HG03460 (cell line): Measurements from ENCODE around the gene CENPX.

ENCODE experiments used
- ATAC-seq: cut with Tn5 transposase; IDR thresholded peaks from one replicate; pipeline ENCODE4 v1.9.1; 2021; ENCODE audit not compliant: unreplicated experiment

CENPX gene

DNA sequence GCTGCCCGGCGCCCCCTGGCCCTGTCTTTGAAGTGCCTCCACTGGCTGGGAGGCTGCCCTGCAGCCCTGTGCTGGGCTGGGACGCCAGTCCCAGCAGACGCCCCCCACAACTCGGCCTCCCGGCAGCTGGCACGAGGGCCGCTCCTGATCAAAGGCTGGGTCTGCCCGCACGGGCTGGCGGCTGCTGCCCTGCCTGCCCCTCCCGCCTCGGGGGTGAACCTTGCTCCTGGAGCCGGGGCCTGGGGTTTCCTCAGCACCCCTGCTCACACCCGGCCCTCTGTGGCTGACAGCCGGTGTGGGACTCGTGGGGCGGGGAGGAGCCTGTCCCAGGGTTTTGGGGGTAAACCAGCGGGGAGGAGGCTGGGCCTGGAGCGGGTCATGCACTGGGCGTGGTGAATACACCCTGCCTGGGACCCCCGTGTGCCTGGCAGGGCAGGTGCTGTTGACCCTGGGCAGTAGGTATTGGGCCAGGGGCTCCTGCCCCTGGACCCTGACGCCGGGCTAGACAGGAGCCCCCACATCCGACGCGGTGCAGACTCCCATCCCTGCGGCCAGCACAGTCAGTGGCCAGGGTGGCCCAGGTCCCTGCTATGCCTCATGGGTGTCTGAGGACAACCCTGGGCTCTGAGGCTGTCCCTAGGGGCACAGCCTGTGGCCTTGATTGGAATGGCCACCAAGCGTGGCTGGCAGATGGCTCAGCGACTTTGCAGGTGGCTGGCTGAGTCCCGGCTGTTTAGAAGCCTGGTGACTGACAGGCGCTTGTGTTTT lies 21.7 kb downstream of the CENPX start:
- no peak for ATAC-seq

DNA sequence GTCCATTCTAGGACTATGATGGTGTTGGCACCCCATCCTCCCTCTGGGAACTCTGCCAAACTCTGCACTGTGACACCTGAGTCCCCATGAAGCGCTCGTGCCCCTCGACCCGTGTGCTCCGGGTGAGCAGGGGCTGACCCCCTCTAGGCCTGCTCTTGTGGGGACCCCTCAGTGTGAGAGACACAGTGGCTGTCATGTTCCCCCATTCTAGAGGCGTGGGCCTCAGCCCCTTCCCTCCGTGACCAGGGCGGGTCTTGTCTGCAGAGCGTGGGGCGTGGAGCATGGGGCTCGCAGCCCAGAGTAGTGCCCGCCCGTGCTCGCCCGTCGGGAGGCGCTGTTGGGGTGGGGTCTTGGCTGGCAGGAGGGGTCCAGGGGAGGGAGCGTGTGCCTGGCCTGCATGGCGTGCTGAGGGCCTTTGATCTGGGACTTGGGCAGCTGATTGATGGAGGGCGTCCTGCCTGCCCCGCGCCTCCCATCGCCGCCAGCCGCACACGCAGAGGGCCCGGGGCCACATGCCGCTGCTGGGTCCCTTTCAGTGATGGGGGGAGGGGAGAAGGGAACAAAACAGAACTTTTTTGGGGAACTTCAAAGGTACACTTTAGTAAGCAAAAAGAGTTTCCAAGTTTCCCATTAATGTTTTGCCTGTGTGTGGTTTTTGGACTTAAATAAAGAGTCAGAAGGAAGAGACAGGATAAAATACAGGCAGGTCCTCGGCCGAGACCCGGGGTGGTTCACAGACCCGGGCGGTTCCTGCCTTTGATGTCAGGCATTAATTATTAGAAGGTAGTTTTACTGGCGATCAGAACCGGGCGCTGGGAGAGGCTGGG lies 22.5 kb downstream of the CENPX start:
- ATAC-seq = no peak

DNA sequence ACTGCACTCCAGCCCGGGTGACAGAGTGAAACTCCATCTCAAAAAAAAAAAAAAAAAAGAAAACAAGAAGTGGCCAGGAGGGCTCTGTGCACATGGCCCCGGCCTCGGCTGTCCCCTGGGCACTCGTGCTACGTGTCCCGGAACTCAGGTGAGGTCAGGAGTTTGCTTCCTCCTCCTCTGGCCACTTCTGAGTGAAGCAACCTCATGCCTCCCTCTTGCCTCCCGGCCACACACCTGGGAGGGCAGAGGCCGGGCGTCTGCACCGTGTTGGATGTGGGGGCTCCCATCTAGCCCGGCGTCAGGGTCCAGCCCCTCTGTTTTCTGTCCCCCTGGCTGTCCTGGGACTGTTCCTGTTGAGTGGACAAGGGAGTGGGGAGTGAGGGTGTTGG lies 23.1 kb downstream of the CENPX start:
- ATAC-seq = no peak

DNA sequence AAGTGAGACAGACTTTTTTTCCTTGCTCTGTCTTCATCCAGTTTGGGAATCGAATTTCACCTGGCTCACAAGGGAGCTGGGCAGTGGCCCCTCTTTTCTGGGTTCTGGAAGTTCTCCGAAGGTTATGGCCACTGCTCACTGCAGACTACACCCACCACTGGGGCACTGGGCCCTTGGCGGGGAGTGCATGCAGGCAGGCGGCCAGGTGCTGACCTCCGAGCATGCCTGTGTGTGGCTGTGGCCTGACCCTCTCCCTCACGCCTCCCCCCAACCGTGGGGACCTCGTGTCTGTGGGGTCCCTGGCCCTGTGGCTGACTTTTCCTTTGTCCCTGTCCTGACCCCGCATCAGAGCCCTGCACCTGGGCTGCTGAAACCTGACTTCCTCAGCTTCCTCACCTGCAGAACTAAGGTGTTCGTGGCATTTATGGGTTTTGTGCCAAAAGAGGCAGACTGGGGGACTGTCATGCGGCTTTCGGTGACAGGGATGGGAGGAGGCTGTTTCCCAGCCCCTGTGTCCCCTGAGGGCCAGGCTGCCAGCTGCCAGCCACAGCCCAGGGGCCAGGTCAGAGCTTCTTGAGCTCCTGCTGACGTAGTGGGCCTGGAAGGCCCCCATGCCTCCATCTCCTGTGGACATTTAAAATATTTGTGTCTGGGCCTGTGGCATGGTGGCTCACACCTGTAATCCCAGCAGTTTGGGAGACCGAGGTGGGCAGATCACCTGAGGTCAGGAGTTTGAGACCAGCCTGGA lies 23.8 kb downstream of the CENPX start:
- ATAC-seq = no peak

DNA sequence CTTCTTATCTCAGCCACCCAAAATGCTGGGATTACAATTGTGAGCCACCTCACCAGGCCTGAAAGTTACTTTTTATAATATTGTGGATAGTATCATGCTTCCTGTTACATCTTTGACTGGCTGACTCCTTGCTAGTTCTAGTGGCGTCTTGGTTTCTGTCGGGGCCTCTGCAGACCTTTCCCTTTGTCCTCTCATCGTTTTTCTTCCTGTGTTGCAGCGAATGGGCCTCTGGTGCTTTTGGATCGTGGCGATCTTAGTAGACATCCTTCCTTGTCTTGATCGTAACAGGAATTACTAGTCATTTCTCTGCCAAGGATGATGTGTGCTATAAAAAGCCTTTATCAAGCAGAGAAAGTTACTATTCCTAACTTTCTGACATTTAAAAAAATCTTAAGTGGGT lies 24.5 kb downstream of the CENPX start:
- no peak for ATAC-seq

DNA sequence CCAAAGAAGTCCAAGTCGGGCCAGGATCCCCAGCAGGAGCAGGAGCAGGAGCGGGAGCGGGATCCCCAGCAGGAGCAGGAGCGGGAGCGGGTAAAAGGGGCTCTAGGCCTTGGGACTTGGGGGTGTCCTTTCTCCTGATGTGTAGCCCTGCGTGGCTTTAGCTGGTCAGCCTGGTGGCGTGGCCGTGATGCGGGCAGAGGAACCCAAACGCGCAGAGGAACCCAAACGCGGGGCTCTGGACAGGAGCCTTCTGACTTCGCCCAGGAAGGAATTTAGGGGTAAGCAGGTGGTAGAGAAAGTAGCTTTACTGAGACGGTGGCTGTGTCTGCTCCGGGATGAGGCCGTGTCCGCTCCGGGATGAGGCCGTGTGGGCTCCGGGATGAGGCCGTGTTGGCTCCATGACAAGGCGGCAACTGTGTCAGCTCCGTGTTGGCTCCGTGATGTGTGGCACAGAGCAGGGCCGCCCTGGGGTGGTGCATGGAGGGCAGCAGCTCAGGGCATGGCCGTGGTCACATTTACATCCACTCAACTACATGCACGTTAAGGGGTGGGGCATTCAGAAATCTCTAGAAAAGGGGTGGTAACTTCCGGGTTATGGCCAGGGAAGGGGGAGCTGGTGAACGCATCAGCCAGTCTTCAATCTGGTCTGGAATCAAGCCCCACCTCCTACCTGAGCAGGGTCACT lies 25.8 kb downstream of the CENPX start:
- ATAC-seq = no peak

DNA sequence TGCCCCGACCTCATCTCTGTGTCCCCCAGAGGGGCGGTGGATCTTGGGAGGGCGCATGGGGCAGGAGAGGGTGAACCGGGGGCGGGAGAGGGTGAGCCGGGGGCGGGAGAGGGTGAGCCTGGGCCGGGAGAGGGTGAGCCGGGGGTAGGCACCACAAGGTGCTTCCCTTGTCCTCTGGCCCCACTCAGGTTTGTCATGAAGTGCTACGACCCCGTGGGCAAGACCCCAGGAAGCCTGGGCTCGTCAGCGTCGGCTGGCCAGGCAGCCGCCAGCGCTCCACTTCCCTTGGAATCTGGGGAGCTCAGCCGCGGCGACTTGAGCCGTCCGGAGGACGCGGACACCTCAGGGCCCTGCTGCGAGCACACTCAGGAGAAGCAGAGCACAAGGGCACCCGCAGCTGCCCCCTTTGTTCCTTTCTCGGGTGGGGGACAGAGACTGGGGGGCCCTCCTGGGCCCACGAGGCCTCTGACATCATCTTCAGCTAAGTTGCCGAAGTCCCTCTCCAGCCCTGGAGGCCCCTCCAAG lies 26.4 kb downstream of the CENPX start:
- no peak for ATAC-seq

DNA sequence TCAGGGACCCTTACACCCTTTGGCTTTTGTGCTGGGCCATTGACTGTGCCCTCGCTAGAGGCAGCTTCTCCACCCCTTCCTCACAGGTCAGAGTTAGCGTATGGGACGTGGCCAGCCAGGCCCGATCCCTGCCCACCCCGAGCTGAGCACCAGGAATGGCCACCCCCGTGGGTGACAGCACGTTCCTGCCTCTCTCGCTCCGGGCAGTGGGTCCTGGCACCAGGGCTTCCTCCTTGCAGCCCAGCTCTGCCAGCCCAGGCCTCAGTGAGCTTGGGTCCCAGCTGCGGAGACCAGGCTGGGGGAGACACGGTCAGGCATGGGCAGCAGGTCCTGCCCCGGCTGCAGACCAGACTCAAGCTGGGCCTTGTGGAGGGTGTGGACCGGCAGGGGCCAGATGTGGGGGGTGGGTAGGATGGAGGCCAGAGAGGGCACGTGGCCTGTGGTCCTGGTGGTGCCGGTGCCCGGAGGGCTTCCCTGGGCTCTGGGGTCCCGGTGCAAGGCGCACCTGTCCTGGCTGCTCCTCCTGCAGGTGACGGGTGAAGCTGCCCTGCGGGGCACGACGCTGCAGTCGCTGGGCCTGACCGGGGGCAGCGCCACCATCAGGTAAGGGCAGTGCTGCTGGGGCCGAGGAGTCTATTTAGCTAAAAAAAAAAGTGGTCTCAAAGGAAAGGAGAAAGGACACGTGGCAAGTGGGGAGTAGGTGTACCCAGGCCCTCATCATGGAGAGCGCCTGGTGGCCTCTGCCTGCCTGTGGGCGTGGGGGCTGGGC lies 27.0 kb downstream of the CENPX start:
- no peak for ATAC-seq

DNA sequence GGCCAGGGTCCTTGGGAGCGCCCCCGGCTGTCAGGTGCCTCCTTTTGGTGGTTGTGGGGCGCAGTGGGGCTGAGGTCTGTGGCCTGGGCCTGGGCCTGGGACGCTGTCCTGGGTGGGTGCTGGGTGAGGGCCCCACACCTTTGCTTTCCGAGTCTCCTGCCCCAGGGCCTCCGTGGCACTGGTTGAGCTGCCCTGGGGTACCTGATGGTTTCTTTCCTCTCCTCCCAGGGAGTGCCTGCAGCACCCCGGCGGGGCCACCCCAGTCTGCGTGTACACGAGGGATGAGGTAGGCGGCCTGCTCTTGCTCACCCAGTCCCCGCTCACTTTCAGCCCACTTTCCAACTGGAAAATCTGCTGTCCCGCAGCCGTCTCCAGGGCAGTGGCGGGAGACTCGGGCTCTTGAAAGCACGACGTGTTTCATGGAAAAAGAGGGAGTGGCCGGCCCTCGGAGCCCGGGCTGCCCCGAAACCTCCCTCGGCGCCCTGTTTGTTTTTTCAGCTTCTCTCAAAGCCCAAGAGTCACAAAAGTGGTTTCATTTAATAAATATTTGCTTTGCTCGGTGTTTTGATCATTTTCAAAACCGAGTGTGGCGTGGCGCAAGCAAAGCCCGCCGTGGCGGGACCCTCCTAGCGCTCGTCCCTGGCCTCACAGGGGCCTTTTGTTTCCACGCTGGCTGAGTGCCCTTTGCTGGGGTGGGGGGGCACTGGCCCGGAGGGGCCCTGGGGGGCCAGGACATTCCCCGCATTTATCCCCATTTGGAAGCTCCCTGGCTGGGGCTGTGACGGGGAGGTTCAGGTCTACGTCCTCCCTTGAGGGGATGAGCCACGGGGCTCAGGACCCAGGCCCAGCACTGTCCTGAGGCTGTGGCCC lies 27.9 kb downstream of the CENPX start:
- ATAC-seq = no peak

DNA sequence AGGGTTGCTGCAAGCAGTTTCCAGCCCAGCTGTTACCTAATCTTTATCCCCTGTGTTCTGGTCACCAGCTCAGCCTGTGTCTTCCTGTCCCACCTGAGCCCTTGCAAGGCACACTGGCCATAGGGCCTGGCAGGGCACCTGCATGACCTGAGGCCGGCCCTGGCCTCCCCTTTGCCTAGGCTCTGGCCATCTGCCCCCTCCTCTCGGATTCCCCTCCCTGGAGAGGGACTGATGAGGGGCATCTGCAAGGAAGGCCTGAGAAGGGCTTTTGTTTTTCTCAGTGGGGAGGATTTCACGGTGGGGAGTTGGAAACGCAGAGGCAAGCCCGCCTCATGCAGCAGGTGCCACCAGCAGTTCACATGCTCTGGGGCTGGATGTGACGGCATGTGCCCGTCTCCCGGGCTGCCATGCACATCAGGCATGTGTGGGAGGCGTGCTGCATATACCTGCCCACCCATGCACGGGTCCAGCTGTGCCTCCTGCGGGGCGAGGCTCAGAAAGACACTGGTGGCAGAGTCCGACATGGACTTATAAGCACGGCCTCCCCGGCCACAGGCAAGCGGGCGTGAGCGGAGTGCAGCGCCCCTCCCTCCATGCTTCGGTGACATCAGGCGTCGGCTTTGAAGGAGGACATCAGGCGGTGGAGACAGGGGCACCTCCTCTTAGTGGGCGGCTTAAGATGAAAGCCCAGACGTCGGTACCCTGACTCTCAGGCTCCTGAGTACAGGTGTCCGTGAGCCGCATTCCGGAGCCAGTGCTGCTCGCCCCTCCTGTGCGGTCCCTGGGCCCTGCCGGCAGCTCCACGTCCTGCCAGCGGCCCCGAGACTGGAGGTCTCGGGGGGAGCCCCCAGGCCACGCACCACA lies 28.7 kb downstream of the CENPX start:
- ATAC-seq = no peak

DNA sequence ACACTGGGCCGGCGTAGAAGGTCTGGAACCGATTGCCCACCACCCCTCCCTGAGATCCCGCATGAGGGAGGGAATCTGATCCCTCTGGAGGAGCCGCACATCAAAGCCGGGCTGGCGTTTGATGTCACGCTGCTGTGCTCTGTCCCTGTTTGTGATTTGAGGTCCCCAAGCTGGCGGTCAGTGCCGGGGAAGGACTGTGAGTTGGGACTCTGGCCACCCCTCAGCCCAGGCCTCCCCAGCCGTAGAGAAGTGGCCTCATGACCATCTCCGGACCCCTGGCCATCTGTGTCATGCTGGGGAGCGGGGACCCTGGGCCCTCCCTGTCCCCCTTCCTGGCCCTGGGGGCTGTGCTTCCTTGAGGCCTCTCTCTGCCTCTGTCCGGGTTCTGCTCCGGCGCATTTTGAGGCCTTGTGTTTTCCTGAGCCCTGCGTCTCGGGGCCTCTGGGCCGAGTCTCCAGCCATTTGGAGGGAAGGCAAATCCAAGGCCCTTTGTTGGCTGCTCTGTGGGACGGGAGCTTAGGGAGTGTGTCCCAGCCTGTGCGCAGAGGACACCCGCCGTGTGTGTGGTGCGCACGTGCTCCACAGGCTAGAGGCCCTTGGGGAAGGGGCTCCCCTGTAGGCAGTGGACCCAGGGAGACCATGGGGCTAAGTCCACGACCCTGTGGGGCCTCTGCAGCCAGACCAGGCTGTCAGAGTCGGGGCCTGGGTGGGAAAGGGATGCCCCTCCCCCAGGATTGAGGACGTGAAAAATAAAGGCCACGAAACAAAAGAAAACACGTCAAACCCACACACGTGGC lies 30.2 kb downstream of the CENPX start:
- no peak for ATAC-seq

DNA sequence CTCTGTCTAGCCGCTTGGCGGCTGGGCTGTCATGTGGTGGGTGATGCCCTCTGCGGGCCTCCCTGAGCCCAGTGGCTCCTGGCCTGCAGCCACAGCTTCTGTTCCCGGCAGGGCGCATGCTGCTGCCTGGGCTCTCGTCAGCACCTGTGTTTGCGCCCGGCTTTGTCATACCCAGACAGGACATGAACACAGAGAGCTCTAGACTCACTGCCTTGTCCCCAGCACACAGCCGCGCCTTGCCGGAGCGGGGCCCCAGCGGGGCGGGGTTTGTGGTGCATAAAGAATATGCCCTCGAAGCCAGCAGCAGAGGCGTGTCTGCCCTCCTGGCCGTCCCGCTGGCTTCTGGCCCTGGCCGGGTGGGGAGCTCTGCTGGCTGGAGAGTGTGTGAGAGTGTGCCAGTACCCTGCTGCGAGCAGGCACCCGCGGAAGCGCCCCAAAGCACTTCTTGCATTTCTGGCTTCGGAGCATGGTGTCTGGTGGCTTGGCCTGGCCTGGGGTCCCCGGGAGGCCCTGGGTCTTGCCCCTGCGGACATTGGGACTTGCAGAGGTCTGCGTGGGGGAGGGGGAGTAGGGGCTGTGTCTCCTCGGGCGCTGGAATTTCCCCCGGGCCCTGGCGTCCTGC lies 30.9 kb downstream of the CENPX start:
- ATAC-seq = no peak

DNA sequence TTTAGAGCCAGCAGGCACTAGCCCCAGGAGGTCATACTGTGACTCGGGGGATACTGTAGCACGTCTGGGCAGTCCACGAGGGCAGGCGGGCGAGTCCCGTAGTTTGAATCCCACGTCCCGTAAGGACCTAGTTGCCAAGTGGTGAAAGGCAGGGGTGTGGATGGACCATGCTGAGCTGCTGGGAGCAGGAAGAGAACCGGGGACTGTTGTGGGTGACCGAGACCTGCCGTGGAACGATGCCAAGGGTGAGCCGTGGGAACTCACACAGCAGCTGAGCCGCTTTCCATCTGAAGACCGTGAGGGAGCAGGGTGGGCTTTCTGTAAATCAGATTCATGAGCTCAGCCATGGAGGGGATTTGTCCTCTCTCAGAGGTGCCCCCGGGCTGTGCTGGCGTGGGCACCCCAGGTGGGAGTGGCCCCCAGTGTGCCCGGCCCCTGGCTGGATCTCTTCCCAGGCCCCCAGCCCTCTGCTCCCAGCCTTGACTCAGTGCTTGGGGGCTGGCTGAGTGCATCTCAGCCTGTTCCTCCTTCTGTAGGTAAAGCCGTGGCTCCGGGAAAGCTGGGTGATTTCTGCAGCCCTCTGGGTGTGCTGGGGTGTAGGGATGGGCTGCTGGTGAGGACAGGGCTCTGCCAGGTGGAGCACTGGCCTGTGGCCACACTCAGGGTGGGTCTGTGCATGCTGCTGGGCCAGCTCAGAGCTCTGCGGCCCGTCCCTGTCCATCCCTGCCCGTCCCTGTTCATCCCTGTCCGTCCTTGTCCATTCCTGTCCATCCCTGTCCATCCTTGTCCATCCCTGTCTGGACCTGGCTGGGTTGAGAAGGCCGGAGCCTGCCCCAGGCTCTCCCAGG lies 31.6 kb downstream of the CENPX start:
- ATAC-seq = no peak

DNA sequence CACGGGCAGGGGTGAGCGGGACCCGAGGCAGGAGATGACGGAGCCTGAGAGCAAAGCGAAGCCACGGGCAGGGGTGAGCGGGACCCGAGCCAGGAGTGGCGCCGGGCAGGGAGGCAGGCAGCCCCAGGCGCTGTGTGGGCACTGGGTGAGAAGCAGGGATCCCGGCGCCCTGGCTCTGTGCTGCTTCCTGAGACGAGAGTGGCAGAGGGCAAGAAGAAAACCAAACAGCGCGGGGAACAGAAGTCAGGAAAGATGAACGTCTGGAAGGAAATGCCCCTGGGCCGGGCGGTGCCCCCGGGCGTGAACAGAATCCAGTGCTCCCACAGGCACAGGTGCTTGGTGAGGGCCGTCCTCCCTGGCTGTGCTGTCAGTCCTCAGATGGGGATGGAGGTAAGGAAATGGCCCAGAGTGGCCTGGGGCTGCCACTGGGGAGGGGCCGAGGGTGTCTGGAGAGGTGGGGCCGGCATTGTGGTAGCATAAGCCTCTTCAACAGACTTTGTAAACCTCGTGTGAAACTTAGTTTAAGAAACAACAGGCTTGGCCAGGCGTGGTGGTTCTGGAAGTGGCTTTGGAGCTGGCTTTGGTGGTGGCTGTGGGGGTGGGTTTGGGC lies 35.4 kb downstream of the CENPX start:
- ATAC-seq = no peak

DNA sequence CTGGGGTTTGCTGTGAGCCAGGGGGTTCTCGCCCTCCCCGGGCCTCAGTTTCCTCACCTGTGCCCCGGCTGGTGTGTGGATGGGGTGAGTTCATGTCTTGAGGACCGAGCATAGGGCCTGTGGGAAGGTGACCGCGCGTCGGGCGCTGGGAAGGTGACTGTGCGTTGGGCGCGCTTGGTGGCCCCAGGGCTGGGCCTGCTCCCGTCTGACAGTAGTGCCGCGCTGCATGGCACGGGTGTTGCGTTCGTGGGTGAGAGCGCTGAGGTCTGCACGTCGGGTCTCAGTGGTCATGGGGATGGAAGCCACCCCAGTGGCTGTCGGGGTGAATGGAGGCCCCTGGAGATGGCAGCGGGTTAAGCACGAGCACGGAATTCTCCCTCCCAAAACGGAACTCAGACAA lies 36.1 kb downstream of the CENPX start:
- ATAC-seq = no peak
